Measurements from ENCODE around the gene HNRNPK.

DNA sequence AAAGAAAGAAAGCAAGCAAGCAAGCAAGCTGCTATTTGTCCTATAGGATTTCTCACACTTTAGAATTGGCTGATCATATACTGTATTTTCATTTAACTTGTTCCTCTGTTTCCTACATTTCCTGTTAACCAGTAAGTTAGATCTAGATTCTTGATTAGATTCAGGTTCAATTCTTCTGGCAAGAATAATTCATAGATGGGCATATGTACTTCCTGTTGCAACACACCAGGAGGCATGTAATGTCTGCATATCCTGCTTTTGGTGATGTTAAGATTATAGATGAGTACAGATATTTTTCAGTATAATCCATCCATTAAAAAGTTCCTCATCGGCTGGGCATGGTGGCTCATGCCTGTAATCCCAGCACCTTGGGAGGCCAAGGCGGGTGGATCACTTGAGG, 48.0 kb downstream of the HNRNPK start:
- TF ChIP-seq MEF2A (IDR thresholded peaks at IDR 0.05; ENCODE audit: borderline replicate concordance, low read depth) (no peak), SIN3A (IDR thresholded peaks at IDR 0.05; ENCODE audit: borderline replicate concordance, low read depth, low read length) (no peak), EZH2phosphoT487 (IDR thresholded peaks at IDR 0.05; ENCODE audit: borderline replicate concordance, low read depth) (no peak), MXI1 (IDR thresholded peaks at IDR 0.05; ENCODE audit: low read depth, low read length) (no peak), CTCF (IDR thresholded peaks at IDR 0.05) (no peak), EP300 (IDR thresholded peaks at IDR 0.05; ENCODE audit: borderline replicate concordance in 1 of 2, low read depth in 1 of 2, low read length in 1 of 2) (no peak), MAX (IDR thresholded peaks at IDR 0.05; ENCODE audit: low read depth) (no peak), POLR2AphosphoS5 (IDR thresholded peaks at IDR 0.05; ENCODE audit: low read depth, low read length) (no peak), USF2 (IDR thresholded peaks at IDR 0.05; ENCODE audit: borderline replicate concordance, low read depth, low read length) (no peak), CHD2 (IDR thresholded peaks at IDR 0.05; ENCODE audit: low read length, partially characterized antibody) (no peak)
- TF ChIP-seq, protein P1, sequence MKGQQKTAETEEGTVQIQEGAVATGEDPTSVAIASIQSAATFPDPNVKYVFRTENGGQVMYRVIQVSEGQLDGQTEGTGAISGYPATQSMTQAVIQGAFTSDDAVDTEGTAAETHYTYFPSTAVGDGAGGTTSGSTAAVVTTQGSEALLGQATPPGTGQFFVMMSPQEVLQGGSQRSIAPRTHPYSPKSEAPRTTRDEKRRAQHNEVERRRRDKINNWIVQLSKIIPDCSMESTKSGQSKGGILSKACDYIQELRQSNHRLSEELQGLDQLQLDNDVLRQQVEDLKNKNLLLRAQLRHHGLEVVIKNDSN (IDR thresholded peaks at IDR 0.05; ENCODE audit: borderline replicate concordance, low read depth), result no peak
- TF ChIP-seq, protein P2, sequence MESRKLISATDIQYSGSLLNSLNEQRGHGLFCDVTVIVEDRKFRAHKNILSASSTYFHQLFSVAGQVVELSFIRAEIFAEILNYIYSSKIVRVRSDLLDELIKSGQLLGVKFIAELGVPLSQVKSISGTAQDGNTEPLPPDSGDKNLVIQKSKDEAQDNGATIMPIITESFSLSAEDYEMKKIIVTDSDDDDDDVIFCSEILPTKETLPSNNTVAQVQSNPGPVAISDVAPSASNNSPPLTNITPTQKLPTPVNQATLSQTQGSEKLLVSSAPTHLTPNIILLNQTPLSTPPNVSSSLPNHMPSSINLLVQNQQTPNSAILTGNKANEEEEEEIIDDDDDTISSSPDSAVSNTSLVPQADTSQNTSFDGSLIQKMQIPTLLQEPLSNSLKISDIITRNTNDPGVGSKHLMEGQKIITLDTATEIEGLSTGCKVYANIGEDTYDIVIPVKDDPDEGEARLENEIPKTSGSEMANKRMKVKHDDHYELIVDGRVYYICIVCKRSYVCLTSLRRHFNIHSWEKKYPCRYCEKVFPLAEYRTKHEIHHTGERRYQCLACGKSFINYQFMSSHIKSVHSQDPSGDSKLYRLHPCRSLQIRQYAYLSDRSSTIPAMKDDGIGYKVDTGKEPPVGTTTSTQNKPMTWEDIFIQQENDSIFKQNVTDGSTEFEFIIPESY (IDR thresholded peaks at IDR 0.05; ENCODE audit: borderline replicate concordance, low read depth), result no peak

Data from SK-N-SH (cell line).